GM12892 (cell line): ENCODE data around the gene CCNE1.
"Not testable (repeated sequence)": the region's sequence is repeated elsewhere in the genome, so short reads cannot be mapped to it uniquely, and the experiment has no call there.

ENCODE experiments used
- DNase-seq: peaks from one replicate; pipeline ENCODE4 v3.0.0; 2011; ENCODE audit not compliant: insufficient read length
- FAIRE-seq: peaks from 2 replicates; lab custom pipeline; 2011; peaks lifted over from hg19 to GRCh38; lab: Jason Lieb, UNC
- POLR2A ChIP-seq: IDR thresholded peaks from 2 replicates; pipeline ENCODE4 v1.6.1; 2011; ENCODE audit warnings: low read depth, low read length, control low read depth
- POLR2AphosphoS5 ChIP-seq: IDR thresholded peaks from 2 replicates; pipeline ENCODE4 v1.6.1; 2011; ENCODE audit warnings: low read depth, low read length, control low read depth
- TAF1 ChIP-seq: IDR thresholded peaks from 2 replicates; pipeline ENCODE4 v1.6.1; 2011; ENCODE audit warnings: low read depth, mild to moderate bottlenecking, control low read depth, low read length, borderline replicate concordance

Gene CCNE1

GRCh38 chr19:29795461-29796172 is 16.2 kb upstream of the CCNE1 start:
- no peak for FAIRE-seq
- TF ChIP-seq POLR2A (no peak), TAF1 (no peak), POLR2AphosphoS5 (no peak)

GRCh38 chr19:29796173-29796573 is 15.6 kb upstream of the CCNE1 start:
- no peak for FAIRE-seq
- no peak for DNase-seq
- TF ChIP-seq POLR2AphosphoS5 (no peak), TAF1 (no peak), POLR2A (no peak)

More at GRCh38 chr19:29795461-29796172, 16.2 kb upstream of the CCNE1 start:
- no peak for DNase-seq

GRCh38 chr19:29798774-29799497 is 12.9 kb upstream of the CCNE1 start:
- no peak for TF ChIP-seq POLR2AphosphoS5
- no peak for TF ChIP-seq POLR2A
- TF ChIP-seq TAF1: no peak
- no peak for DNase-seq
- FAIRE-seq: no peak

GRCh38 chr19:29800100-29800825 is 11.5 kb upstream of the CCNE1 start:
- no peak for TF ChIP-seq POLR2AphosphoS5
- no peak for TF ChIP-seq POLR2A
- no peak for TF ChIP-seq TAF1
- DNase-seq (no peak), FAIRE-seq (no peak)

GRCh38 chr19:29803951-29804350 is 7.8 kb upstream of the CCNE1 start:
- not testable (repeated sequence) for DNase-seq, FAIRE-seq

GRCh38 chr19:29804493-29804892 is 7.3 kb upstream of the CCNE1 start:
- FAIRE-seq: peak; percentile 93
- TF ChIP-seq POLR2AphosphoS5: no peak
- TF ChIP-seq POLR2A: no peak
- no peak for TF ChIP-seq TAF1
- peak; percentile 51 for DNase-seq

- DNase-seq: no peak
- no peak for FAIRE-seq
- TF ChIP-seq POLR2AphosphoS5: no peak
- no peak for TF ChIP-seq TAF1
- TF ChIP-seq POLR2A: no peak
Observed at GRCh38 chr19:29805031-29805965, 6.5 kb upstream of the CCNE1 start.

- no peak for TF ChIP-seq TAF1
- TF ChIP-seq POLR2A: no peak
- TF ChIP-seq POLR2AphosphoS5: no peak
- DNase-seq (no peak), FAIRE-seq (no peak)
Observed at GRCh38 chr19:29806098-29806866, 5.5 kb upstream of the CCNE1 start.

GRCh38 chr19:29807178-29807577 is 4.6 kb upstream of the CCNE1 start:
- DNase-seq (no peak), FAIRE-seq (no peak)
- TF ChIP-seq TAF1 (no peak), POLR2AphosphoS5 (no peak), POLR2A (no peak)

- DNase-seq (no peak), FAIRE-seq (no peak)
- TF ChIP-seq POLR2A (no peak), TAF1 (no peak), POLR2AphosphoS5 (no peak)
Observed at GRCh38 chr19:29807870-29808405, 3.9 kb upstream of the CCNE1 start.
